OCI-LY1 (cell line): ENCODE measurements around the gene SDSL.

Source experiments
- H2AFZ ChIP-seq: fragments of 200-600 bp; sonication (generic), shearing (Covaris generic); 2 replicates; pipeline ENCODE4 v1.6.0; 2014; ENCODE audit warnings: antibody characterized with exemption, mild to moderate bottlenecking, low read length
- H3F3A ChIP-seq: fragments of 200-600 bp; sonication (generic), shearing (Covaris generic); 2 replicates; pipeline ENCODE4 v1.6.0; 2014; ENCODE audit warnings: mild to moderate bottlenecking, antibody characterized with exemption, low read length, moderate library complexity; ENCODE audit not compliant: insufficient read depth
- H3K27ac ChIP-seq: fragments of 200-600 bp; sonication (generic); 2 replicates; pipeline ENCODE4 v1.5.1; 2014; ENCODE audit warnings: low read length, mixed run types, mild to moderate bottlenecking, low read depth; ENCODE audit not compliant: poor library complexity, severe bottlenecking
- H3K27me3 ChIP-seq: fragments of 200-600 bp; sonication (generic); 2 replicates; pipeline ENCODE4 v1.6.0; 2014; ENCODE audit warnings: antibody characterized with exemption, mild to moderate bottlenecking, low read length, moderate library complexity; ENCODE audit not compliant: insufficient read depth
- H3K36me3 ChIP-seq: fragments of 200-600 bp; sonication (generic); 2 replicates; pipeline ENCODE4 v1.6.1; 2014; ENCODE audit warnings: mild to moderate bottlenecking, antibody characterized with exemption, low read length, moderate library complexity, mixed read lengths; ENCODE audit not compliant: insufficient read depth
- H3K4me1 ChIP-seq: fragments of 200-600 bp; sonication (generic); 2 replicates; pipeline ENCODE4 v1.5.1; 2014; ENCODE audit warnings: mild to moderate bottlenecking, low read length, moderate library complexity; ENCODE audit not compliant: insufficient read depth, severe bottlenecking
- H3K4me2 ChIP-seq: fragments of 200-600 bp; sonication (generic), shearing (Covaris generic); 2 replicates; pipeline ENCODE4 v1.6.1; 2014; ENCODE audit warnings: low read length
- H3K4me3 ChIP-seq: fragments of 200-600 bp; sonication (generic); 2 replicates; pipeline ENCODE4 v1.5.1; 2014; ENCODE audit warnings: low read length, low read depth, mild to moderate bottlenecking, mixed read lengths; ENCODE audit not compliant: poor library complexity, severe bottlenecking
- H3K79me2 ChIP-seq: fragments of 200-600 bp; shearing (Covaris generic); 2 replicates; pipeline ENCODE4 v1.6.1; 2016; ENCODE audit warnings: mixed run types, low read length, mixed read lengths; ENCODE audit not compliant: insufficient read depth
- H3K9ac ChIP-seq: fragments of 200-600 bp; sonication (generic), shearing (Covaris generic); 2 replicates; pipeline ENCODE4 v1.6.1; 2014; ENCODE audit warnings: mild to moderate bottlenecking, low read length, mixed read lengths
- H3K9me2 ChIP-seq: fragments of 200-600 bp; sonication (generic), shearing (Covaris generic); 2 replicates; pipeline ENCODE4 v1.6.1; 2014; ENCODE audit warnings: low read depth, mild to moderate bottlenecking, low read length, mixed read lengths
- H3K9me3 ChIP-seq: fragments of 200-600 bp; shearing (Covaris generic); 2 replicates; pipeline ENCODE4 v1.6.1; 2014; ENCODE audit warnings: low read length, mixed read lengths
- H4K20me1 ChIP-seq: fragments of 200-600 bp; sonication (generic), shearing (Covaris generic); 2 replicates; pipeline ENCODE4 v1.6.0; 2016; ENCODE audit warnings: mild to moderate bottlenecking, low read length; ENCODE audit not compliant: insufficient read depth
- CTCF ChIP-seq: fragments of 200-600 bp; sonication (generic), shearing (Covaris generic); IDR thresholded peaks from 2 replicates; pipeline ENCODE4 v1.5.1; 2017; ENCODE audit warnings: mild to moderate bottlenecking, antibody characterized with exemption, low read length, moderate library complexity, mixed read lengths
- EZH2 ChIP-seq: fragments of 200-600 bp; sonication (generic), shearing (Covaris generic); IDR thresholded peaks from 2 replicates; pipeline ENCODE4 v1.8.0; 2017; ENCODE audit warnings: borderline replicate concordance, mixed run types, mild to moderate bottlenecking, antibody characterized with exemption, low read length, moderate library complexity, mixed read lengths

SDSL gene

GRCh38 chr12:113480336-113480971, 58.3 kb downstream of the SDSL start:
- Histone ChIP-seq H3K4me2 (no peak overlapping the region), H3K4me3 (no peak overlapping the region), H3K9me3 (no peaks in the 10 kb centered on the region), H3K36me3 (no peaks in the 10 kb centered on the region), H2AFZ (no peak overlapping the region), H4K20me1 (no peaks in the 10 kb centered on the region), H3F3A (no peaks in the 10 kb centered on the region), H3K27me3 (no peaks in the 10 kb centered on the region), H3K9me2 (no peaks in the 10 kb centered on the region), H3K27ac (no peak overlapping the region), H3K4me1 (no peaks in the 10 kb centered on the region), H3K79me2 (no peaks in the 10 kb centered on the region), H3K9ac (no peak overlapping the region)
- TF ChIP-seq EZH2 (no peak), CTCF (no peak)

GRCh38 chr12:113482334-113482733, 60.2 kb downstream of the SDSL start:
- H3K9ac ChIP-seq = no peak overlapping the region
- H3K9me2 ChIP-seq = no peaks in the 10 kb centered on the region
- TF ChIP-seq EZH2 (no peak), CTCF (no peak)
- H3K4me3 ChIP-seq = no peak overlapping the region
- no peaks in the 10 kb centered on the region for H3F3A ChIP-seq
- no peaks in the 10 kb centered on the region for H3K27me3 ChIP-seq
- no peak overlapping the region for H2AFZ ChIP-seq
- H3K9me3 ChIP-seq = no peaks in the 10 kb centered on the region
- no peak overlapping the region for H3K27ac ChIP-seq
- H3K79me2 ChIP-seq = no peaks in the 10 kb centered on the region
- H3K4me1 ChIP-seq = no peaks in the 10 kb centered on the region
- H3K36me3 ChIP-seq = no peaks in the 10 kb centered on the region
- H4K20me1 ChIP-seq = no peaks in the 10 kb centered on the region
- H3K4me2 ChIP-seq = no peak overlapping the region

- no peaks in the 10 kb centered on the region for H3F3A ChIP-seq
Observed at GRCh38 chr12:113485330-113485729, 63.1 kb downstream of the SDSL start.

More at GRCh38 chr12:113485330-113485729, 63.1 kb downstream of the SDSL start:
- Histone ChIP-seq H3K4me1 (no peaks in the 10 kb centered on the region), H3K9me2 (no peaks in the 10 kb centered on the region), H3K4me3 (no peak overlapping the region), H3K9me3 (no peaks in the 10 kb centered on the region), H2AFZ (no peak overlapping the region), H3K36me3 (no peaks in the 10 kb centered on the region), H3K4me2 (no peak overlapping the region), H3K79me2 (no peaks in the 10 kb centered on the region), H4K20me1 (no peaks in the 10 kb centered on the region), H3K27me3 (no peaks in the 10 kb centered on the region), H3K27ac (no peak overlapping the region), H3K9ac (no peak overlapping the region)
- TF ChIP-seq EZH2 = no peak
- no peak for TF ChIP-seq CTCF
